HEK293 (cell line): ENCODE measurements around the gene TXNIP.

Source experiments
- IKZF3 ChIP-seq: fragments of 450-650 bp; IDR thresholded peaks from 2 replicates; pipeline ENCODE4 v1.5.0; 2018; ENCODE audit warnings: missing biosample characterization, mild to moderate bottlenecking, missing genetic modification characterization, moderate library complexity
- KLF8 ChIP-seq: fragments of 450-650 bp; formaldehyde crosslinking; IDR thresholded peaks from 2 replicates; pipeline ENCODE4 v1.5.1; 2016; ENCODE audit warnings: missing biosample characterization, missing genetic modification characterization
- RBAK ChIP-seq: fragments of 450-650 bp; formaldehyde crosslinking; IDR thresholded peaks from 2 replicates; pipeline ENCODE4 v1.5.1; 2016; ENCODE audit warnings: missing biosample characterization, missing genetic modification characterization
- SALL2 ChIP-seq: fragments of 450-650 bp; formaldehyde crosslinking; IDR thresholded peaks from 2 replicates; pipeline ENCODE4 v1.5.0; 2017; ENCODE audit warnings: missing biosample characterization, mild to moderate bottlenecking, missing genetic modification characterization, borderline replicate concordance
- SCRT2 ChIP-seq: fragments of 450-650 bp; formaldehyde crosslinking; IDR thresholded peaks from 2 replicates; pipeline ENCODE4 v1.5.1; 2016; ENCODE audit warnings: missing biosample characterization, missing genetic modification characterization
- ZBTB21 ChIP-seq: fragments of 450-650 bp; formaldehyde crosslinking; IDR thresholded peaks from 2 replicates; pipeline ENCODE4 v1.5.1; 2017; ENCODE audit warnings: missing biosample characterization, missing genetic modification characterization
- ZFP3 ChIP-seq: fragments of 450-650 bp; formaldehyde crosslinking; IDR thresholded peaks from 2 replicates; pipeline ENCODE4 v1.5.1; 2016; ENCODE audit warnings: low read depth, missing biosample characterization, missing genetic modification characterization
- ZIC2 ChIP-seq: fragments of 450-650 bp; formaldehyde crosslinking; IDR thresholded peaks from 2 replicates; pipeline ENCODE4 v1.5.1; 2016; ENCODE audit warnings: missing biosample characterization, missing genetic modification characterization
- ZNF132 ChIP-seq: fragments of 450-650 bp; formaldehyde crosslinking; IDR thresholded peaks from 2 replicates; pipeline ENCODE4 v1.5.1; 2017; ENCODE audit warnings: missing biosample characterization, missing genetic modification characterization, borderline replicate concordance
- ZNF169 ChIP-seq: fragments of 450-650 bp; formaldehyde crosslinking; IDR thresholded peaks from 2 replicates; pipeline ENCODE4 v1.5.1; 2016; ENCODE audit warnings: missing biosample characterization, missing genetic modification characterization
- ZNF175 ChIP-seq: fragments of 450-650 bp; formaldehyde crosslinking; IDR thresholded peaks from 2 replicates; pipeline ENCODE4 v1.5.1; 2016; ENCODE audit warnings: missing biosample characterization, missing genetic modification characterization
- ZNF202 ChIP-seq: fragments of 450-650 bp; formaldehyde crosslinking; IDR thresholded peaks from 2 replicates; pipeline ENCODE4 v1.5.1; 2016; ENCODE audit warnings: missing biosample characterization, missing genetic modification characterization, borderline replicate concordance
- ZNF248 ChIP-seq: fragments of 450-650 bp; formaldehyde crosslinking; IDR thresholded peaks from 2 replicates; pipeline ENCODE4 v1.5.1; 2017; ENCODE audit warnings: missing biosample characterization, missing genetic modification characterization
- ZNF274 ChIP-seq, 2 experiments: fragments of 200-500 bp in 1 of 2; fragments of 450-650 bp in 1 of 2; sonication (Bioruptor generic) in 1 of 2; formaldehyde crosslinking in 1 of 2; IDR thresholded peaks; 2 replicates each; pipeline versions ENCODE4 v1.5.1 to v1.6.1; 2014 to 2016; ENCODE audit warnings: borderline replicate concordance in 1 of 2, inconsistent platforms in 1 of 2, low read length in 1 of 2, missing biosample characterization in 1 of 2, missing genetic modification characterization in 1 of 2
- ZNF302 ChIP-seq: fragments of 450-650 bp; formaldehyde crosslinking; IDR thresholded peaks from 2 replicates; pipeline ENCODE4 v1.5.1; 2016; ENCODE audit warnings: missing biosample characterization, missing genetic modification characterization, low read depth
- ZNF341 ChIP-seq: fragments of 450-650 bp; formaldehyde crosslinking; IDR thresholded peaks from 2 replicates; pipeline ENCODE4; 2016; ENCODE audit warnings: low read depth, missing biosample characterization, missing genetic modification characterization
- ZNF37A ChIP-seq: fragments of 450-650 bp; IDR thresholded peaks from 2 replicates; pipeline ENCODE4 v1.5.1; 2018; ENCODE audit warnings: missing biosample characterization, missing genetic modification characterization
- ZNF530 ChIP-seq: fragments of 450-650 bp; formaldehyde crosslinking; IDR thresholded peaks from 2 replicates; pipeline ENCODE4 v1.5.1; 2016; ENCODE audit warnings: low read depth, missing biosample characterization, missing genetic modification characterization
- ZNF555 ChIP-seq: fragments of 450-650 bp; formaldehyde crosslinking; conservative IDR thresholded peaks from 2 replicates; pipeline ENCODE4 v1.5.1; 2017; ENCODE audit warnings: missing biosample characterization, mild to moderate bottlenecking, missing genetic modification characterization, inconsistent platforms
- ZNF560 ChIP-seq: fragments of 450-650 bp; formaldehyde crosslinking; IDR thresholded peaks from 2 replicates; pipeline ENCODE4 v1.5.1; 2017; ENCODE audit warnings: missing biosample characterization, missing genetic modification characterization, borderline replicate concordance
- ZNF670 ChIP-seq: fragments of 450-650 bp; formaldehyde crosslinking; IDR thresholded peaks from 2 replicates; pipeline ENCODE4 v1.5.1; 2016; ENCODE audit warnings: missing biosample characterization, missing genetic modification characterization, low read depth
- TF ChIP-seq, protein P1 (sequence below): fragments of 450-650 bp; formaldehyde crosslinking; IDR thresholded peaks from 2 replicates; pipeline ENCODE4 v1.5.1; 2016; ENCODE audit warnings: missing biosample characterization, missing genetic modification characterization
- TF ChIP-seq, protein P2 (sequence below): fragments of 450-650 bp; IDR thresholded peaks from 2 replicates; pipeline ENCODE4 v1.5.1; 2018; ENCODE audit warnings: missing biosample characterization, mild to moderate bottlenecking, missing genetic modification characterization
- TF ChIP-seq, protein P3 (sequence below): fragments of 450-650 bp; formaldehyde crosslinking; IDR thresholded peaks from 2 replicates; pipeline ENCODE4 v1.5.1; 2016; ENCODE audit warnings: missing biosample characterization, missing genetic modification characterization
- TF ChIP-seq, protein P4 (sequence below): fragments of 450-650 bp; formaldehyde crosslinking; IDR thresholded peaks from 2 replicates; pipeline ENCODE4 v1.5.1; 2016; ENCODE audit warnings: missing biosample characterization, missing genetic modification characterization
- TF ChIP-seq, protein P5 (sequence below): fragments of 450-650 bp; formaldehyde crosslinking; IDR thresholded peaks from 2 replicates; pipeline ENCODE4 v1.5.1; 2016; ENCODE audit warnings: missing biosample characterization, missing genetic modification characterization
- TF ChIP-seq, protein P6 (sequence below): fragments of 450-650 bp; formaldehyde crosslinking; IDR thresholded peaks from 2 replicates; pipeline ENCODE4 v1.5.1; 2017; ENCODE audit warnings: missing biosample characterization, missing genetic modification characterization

The TXNIP gene

DNA sequence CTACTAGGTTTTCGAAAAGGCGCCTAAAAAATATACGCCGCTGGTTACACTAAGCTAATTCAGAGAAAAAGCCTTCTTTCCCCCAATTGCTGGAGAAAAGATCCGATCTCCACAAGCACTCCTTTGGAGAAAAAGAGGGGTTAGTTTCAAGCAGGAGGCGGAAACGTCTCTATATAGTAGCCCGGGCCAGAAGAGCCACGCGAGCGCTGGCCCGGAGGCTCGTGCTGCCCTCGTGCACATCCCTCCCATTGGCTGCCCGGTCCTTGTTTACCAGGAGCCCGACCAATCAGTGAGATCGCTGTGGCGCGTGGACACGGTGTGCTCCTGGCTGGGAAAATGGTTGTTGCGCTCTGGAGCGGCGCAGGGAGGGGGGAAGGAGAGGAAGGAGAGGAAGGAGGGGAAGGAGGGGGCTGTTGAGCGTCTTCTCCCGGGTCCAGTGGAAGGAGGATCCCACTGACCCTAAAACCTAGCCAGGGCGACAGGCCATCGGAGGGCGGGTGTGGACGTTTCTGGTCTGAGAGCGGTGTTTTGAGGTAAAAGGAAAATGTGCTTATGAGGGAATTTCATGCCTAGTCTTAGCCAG is at the start of gene TXNIP (continued):
- TF ChIP-seq, protein P1, sequence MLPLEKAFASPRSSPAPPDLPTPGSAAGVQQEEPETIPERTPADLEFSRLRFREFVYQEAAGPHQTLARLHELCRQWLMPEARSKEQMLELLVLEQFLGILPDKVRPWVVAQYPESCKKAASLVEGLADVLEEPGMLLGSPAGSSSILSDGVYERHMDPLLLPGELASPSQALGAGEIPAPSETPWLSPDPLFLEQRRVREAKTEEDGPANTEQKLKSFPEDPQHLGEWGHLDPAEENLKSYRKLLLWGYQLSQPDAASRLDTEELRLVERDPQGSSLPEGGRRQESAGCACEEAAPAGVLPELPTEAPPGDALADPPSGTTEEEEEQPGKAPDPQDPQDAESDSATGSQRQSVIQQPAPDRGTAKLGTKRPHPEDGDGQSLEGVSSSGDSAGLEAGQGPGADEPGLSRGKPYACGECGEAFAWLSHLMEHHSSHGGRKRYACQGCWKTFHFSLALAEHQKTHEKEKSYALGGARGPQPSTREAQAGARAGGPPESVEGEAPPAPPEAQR: no peak
- TF ChIP-seq, protein P2, sequence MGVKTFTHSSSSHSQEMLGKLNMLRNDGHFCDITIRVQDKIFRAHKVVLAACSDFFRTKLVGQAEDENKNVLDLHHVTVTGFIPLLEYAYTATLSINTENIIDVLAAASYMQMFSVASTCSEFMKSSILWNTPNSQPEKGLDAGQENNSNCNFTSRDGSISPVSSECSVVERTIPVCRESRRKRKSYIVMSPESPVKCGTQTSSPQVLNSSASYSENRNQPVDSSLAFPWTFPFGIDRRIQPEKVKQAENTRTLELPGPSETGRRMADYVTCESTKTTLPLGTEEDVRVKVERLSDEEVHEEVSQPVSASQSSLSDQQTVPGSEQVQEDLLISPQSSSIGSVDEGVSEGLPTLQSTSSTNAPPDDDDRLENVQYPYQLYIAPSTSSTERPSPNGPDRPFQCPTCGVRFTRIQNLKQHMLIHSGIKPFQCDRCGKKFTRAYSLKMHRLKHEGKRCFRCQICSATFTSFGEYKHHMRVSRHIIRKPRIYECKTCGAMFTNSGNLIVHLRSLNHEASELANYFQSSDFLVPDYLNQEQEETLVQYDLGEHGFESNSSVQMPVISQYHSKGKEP (tag by site-specific recombination): 0 out of 2 replicates have a peak, but pooled peaks have one; percentile 24
- TF ChIP-seq, protein P3, sequence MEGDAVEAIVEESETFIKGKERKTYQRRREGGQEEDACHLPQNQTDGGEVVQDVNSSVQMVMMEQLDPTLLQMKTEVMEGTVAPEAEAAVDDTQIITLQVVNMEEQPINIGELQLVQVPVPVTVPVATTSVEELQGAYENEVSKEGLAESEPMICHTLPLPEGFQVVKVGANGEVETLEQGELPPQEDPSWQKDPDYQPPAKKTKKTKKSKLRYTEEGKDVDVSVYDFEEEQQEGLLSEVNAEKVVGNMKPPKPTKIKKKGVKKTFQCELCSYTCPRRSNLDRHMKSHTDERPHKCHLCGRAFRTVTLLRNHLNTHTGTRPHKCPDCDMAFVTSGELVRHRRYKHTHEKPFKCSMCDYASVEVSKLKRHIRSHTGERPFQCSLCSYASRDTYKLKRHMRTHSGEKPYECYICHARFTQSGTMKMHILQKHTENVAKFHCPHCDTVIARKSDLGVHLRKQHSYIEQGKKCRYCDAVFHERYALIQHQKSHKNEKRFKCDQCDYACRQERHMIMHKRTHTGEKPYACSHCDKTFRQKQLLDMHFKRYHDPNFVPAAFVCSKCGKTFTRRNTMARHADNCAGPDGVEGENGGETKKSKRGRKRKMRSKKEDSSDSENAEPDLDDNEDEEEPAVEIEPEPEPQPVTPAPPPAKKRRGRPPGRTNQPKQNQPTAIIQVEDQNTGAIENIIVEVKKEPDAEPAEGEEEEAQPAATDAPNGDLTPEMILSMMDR (tag by site-specific recombination): no peak
- TF ChIP-seq ZNF274 (IDR thresholded peaks at IDR 0.05; ENCODE audit: low read length): no peak
- no peak for TF ChIP-seq ZNF274 (tag by site-specific recombination; IDR thresholded peaks at IDR 0.05; ENCODE audit: borderline replicate concordance)
- TF ChIP-seq ZIC2 (tag by site-specific recombination): peak; percentile 70
- TF ChIP-seq ZNF530 (tag by site-specific recombination): no peak
- TF ChIP-seq, protein P4, sequence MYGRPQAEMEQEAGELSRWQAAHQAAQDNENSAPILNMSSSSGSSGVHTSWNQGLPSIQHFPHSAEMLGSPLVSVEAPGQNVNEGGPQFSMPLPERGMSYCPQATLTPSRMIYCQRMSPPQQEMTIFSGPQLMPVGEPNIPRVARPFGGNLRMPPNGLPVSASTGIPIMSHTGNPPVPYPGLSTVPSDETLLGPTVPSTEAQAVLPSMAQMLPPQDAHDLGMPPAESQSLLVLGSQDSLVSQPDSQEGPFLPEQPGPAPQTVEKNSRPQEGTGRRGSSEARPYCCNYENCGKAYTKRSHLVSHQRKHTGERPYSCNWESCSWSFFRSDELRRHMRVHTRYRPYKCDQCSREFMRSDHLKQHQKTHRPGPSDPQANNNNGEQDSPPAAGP (tag by site-specific recombination): peak; percentile 85
- TF ChIP-seq ZFP3: no peak
- TF ChIP-seq ZNF248: no peak
- TF ChIP-seq ZNF132: no peak
- TF ChIP-seq, protein P5, sequence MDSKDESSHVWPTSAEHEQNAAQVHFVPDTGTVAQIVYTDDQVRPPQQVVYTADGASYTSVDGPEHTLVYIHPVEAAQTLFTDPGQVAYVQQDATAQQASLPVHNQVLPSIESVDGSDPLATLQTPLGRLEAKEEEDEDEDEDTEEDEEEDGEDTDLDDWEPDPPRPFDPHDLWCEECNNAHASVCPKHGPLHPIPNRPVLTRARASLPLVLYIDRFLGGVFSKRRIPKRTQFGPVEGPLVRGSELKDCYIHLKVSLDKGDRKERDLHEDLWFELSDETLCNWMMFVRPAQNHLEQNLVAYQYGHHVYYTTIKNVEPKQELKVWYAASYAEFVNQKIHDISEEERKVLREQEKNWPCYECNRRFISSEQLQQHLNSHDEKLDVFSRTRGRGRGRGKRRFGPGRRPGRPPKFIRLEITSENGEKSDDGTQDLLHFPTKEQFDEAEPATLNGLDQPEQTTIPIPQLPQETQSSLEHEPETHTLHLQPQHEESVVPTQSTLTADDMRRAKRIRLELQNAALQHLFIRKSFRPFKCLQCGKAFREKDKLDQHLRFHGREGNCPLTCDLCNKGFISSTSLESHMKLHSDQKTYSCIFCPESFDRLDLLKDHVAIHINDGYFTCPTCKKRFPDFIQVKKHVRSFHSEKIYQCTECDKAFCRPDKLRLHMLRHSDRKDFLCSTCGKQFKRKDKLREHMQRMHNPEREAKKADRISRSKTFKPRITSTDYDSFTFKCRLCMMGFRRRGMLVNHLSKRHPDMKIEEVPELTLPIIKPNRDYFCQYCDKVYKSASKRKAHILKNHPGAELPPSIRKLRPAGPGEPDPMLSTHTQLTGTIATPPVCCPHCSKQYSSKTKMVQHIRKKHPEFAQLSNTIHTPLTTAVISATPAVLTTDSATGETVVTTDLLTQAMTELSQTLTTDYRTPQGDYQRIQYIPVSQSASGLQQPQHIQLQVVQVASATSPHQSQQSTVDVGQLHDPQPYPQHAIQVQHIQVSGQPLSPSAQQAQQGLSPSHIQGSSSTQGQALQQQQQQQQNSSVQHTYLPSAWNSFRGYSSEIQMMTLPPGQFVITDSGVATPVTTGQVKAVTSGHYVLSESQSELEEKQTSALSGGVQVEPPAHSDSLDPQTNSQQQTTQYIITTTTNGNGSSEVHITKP: peak; percentile 66; the same call in 1 of the 2 replicates
- no peak for TF ChIP-seq ZNF175 (tag by site-specific recombination)
- TF ChIP-seq ZNF37A (tag by site-specific recombination): no peak
- no peak for TF ChIP-seq SALL2
- TF ChIP-seq, protein P6, sequence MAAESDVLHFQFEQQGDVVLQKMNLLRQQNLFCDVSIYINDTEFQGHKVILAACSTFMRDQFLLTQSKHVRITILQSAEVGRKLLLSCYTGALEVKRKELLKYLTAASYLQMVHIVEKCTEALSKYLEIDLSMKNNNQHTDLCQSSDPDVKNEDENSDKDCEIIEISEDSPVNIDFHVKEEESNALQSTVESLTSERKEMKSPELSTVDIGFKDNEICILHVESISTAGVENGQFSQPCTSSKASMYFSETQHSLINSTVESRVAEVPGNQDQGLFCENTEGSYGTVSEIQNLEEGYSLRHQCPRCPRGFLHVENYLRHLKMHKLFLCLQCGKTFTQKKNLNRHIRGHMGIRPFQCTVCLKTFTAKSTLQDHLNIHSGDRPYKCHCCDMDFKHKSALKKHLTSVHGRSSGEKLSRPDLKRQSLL (tag by site-specific recombination): peak; percentile 49
- peak; percentile 99 for TF ChIP-seq IKZF3 (tag by site-specific recombination)
- TF ChIP-seq ZNF341 (tag by site-specific recombination): peak; percentile 94
- no peak for TF ChIP-seq ZNF302 (tag by site-specific recombination)
- peak; percentile 58; the same call in 1 of the 2 replicates for TF ChIP-seq KLF8 (tag by site-specific recombination)
- TF ChIP-seq ZNF169 (tag by site-specific recombination): no peak
- TF ChIP-seq ZNF670 (tag by site-specific recombination): no peak
- 0 out of 2 replicates have a peak, but pooled peaks have one; percentile 9 for TF ChIP-seq ZBTB21 (tag by site-specific recombination)
- peak; percentile 98 for TF ChIP-seq SCRT2 (tag by site-specific recombination)
- no peak for TF ChIP-seq ZNF555
- no peak for TF ChIP-seq RBAK (tag by site-specific recombination)
- no peak for TF ChIP-seq ZNF202 (tag by site-specific recombination)
- no peak for TF ChIP-seq ZNF560 (tag by site-specific recombination)
